PC-3 (cell line): Measurements from ENCODE around the gene SLC43A2. TPM values are rescaled to one million over a fixed set of nuclear protein-coding genes. Genes with fewer than 3 reads are reported as not detected.

Experiments used
- ATAC-seq: fragments of 200-7000 bp; cut with Tn5 transposase; 2 replicates; pipeline ENCODE4 v1.9.1; 2020; ENCODE audit warnings: mild to moderate bottlenecking, moderate library complexity
- BruUV-seq: library from RNA; stranded (reverse); fragments of 400-500 nt; replicated peaks from 2 replicates; lab custom pipeline; 2021; lab: Mats Ljungman, UMichigan
- CTCF ChIA-PET: fragments of 300-600 bp; sonication (Branson Sonifier 250); formaldehyde crosslinking; loops from one replicate; lab custom pipeline; 2022; ENCODE audit warnings: antibody characterized with exemption; lab: Charles Lee
- POLR2A ChIA-PET: fragments of 300-600 bp; sonication (Branson Sonifier 250); formaldehyde crosslinking; loops from one replicate; lab custom pipeline; 2022; ENCODE audit warnings: antibody characterized with exemption; ENCODE audit not compliant: unreplicated experiment; lab: Charles Lee
- DNase-seq: peaks from one replicate; pipeline ENCODE4 v3.0.0-alpha.2; 2015
- H2AFZ ChIP-seq: fragments of 300-600 bp; sonication (generic); 2 replicates; pipeline ENCODE4 v1.6.0; 2016; ENCODE audit warnings: antibody characterized with exemption, low read length
- H3F3A ChIP-seq: fragments of 300-600 bp; sonication (generic); one replicate; pipeline ENCODE4 v1.6.0; 2017; ENCODE audit warnings: antibody characterized with exemption, low read length, control low read depth, mild to moderate bottlenecking; ENCODE audit not compliant: unreplicated experiment
- H3K27ac ChIP-seq: fragments of 300-600 bp; sonication (generic); 2 replicates; pipeline ENCODE4 v1.5.1; 2016; ENCODE audit warnings: mild to moderate bottlenecking, low read length
- H3K27me3 ChIP-seq: fragments of 300-600 bp; sonication (generic); 2 replicates; pipeline ENCODE4 v1.6.1; 2016; ENCODE audit warnings: low read length, mixed read lengths
- H3K36me3 ChIP-seq: fragments of 300-600 bp; sonication (generic); 2 replicates; pipeline ENCODE4 v1.6.1; 2016; ENCODE audit warnings: low read depth, mixed run types, low read length, mixed read lengths
- H3K4me1 ChIP-seq: fragments of 300-600 bp; sonication (generic); 2 replicates; pipeline ENCODE4 v1.5.1; 2016; ENCODE audit warnings: low read length; ENCODE audit not compliant: insufficient read depth
- H3K4me2 ChIP-seq: fragments of 300-600 bp; sonication (generic); 2 replicates; pipeline ENCODE4 v1.6.0; 2016; ENCODE audit warnings: low read length
- H3K4me3 ChIP-seq: fragments of 300-600 bp; sonication (generic); 2 replicates; pipeline ENCODE4 v1.5.1; 2016; ENCODE audit warnings: mild to moderate bottlenecking, low read length, mixed read lengths
- H3K79me2 ChIP-seq: fragments of 300-600 bp; sonication (generic); 2 replicates; pipeline ENCODE4 v1.6.1; 2017; ENCODE audit warnings: low read length, mixed read lengths
- H3K9ac ChIP-seq: fragments of 300-600 bp; sonication (generic); 2 replicates; pipeline ENCODE4 v1.6.0; 2016; ENCODE audit warnings: mild to moderate bottlenecking, low read length
- H3K9me2 ChIP-seq: fragments of 300-600 bp; sonication (generic); replicated peaks from 2 replicates; pipeline ENCODE4 v1.6.1; 2016; ENCODE audit warnings: mixed run types, low read length, mixed read lengths
- H3K9me3 ChIP-seq: fragments of 300-600 bp; sonication (generic); 2 replicates; pipeline ENCODE4 v1.6.1; 2016; ENCODE audit warnings: low read length, mixed read lengths
- H4K20me1 ChIP-seq: fragments of 300-600 bp; sonication (generic); 2 replicates; pipeline ENCODE4 v1.6.1; 2016; ENCODE audit warnings: low read length, mixed read lengths
- CTCF ChIP-seq: fragments of 300-600 bp; sonication (generic); conservative IDR thresholded peaks from 2 replicates; pipeline ENCODE4 v1.5.1; 2017; ENCODE audit warnings: antibody characterized with exemption, low read depth, mild to moderate bottlenecking, low read length
- EZH2 ChIP-seq: fragments of 300-600 bp; sonication (generic); IDR thresholded peaks from one replicate; pipeline ENCODE4 v1.6.1; 2017; ENCODE audit warnings: antibody characterized with exemption, mild to moderate bottlenecking, low read length; ENCODE audit not compliant: unreplicated experiment
- EZH2phosphoT487 ChIP-seq: fragments of 300-600 bp; sonication (generic); IDR thresholded peaks from 2 replicates; pipeline ENCODE4 v1.6.1; 2018; ENCODE audit warnings: mild to moderate bottlenecking, antibody characterized with exemption, low read length, borderline replicate concordance
- intact Hi-C: fragments of 100-400 bp; cut with micrococcal nuclease; formaldehyde crosslinking; loops from 2 replicates; pipeline ENCODE4 v1.9.0; 2023
- total RNA-seq: library from RNA; depleted of rRNA; stranded (reverse); fragments of >200 nt; gene quantifications from 2 replicates; pipeline ENCODE4 v1.2.3, GENCODE V29; 2014

Gene SLC43A2
- total RNA-seq, 1 experiment from 2014 or later = 6.2 TPM

DNA sequence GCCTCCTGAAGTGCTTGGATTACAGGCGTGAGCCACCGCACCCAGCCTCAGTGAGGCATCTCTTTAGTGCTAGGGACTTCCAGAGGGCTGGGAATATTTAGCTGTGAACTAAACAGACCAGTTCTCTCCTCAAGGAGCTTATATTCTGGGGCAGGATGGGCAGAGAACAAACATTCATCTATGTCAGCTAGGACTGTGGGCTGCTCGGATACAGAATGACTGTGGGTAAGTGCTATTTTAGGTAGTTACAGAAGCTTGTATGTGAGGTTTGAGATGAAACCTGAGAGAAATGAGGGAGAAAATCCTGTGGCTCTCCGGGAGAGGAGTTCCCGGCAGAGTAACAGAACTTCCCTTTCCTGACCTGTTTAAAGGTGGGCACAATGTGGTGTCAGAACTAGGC lies 106.0 kb downstream of the SLC43A2 start:
- H4K20me1 ChIP-seq = no peaks in the 10 kb centered on the region
- H3F3A ChIP-seq = no peaks in the 10 kb centered on the region
- H3K79me2 ChIP-seq = 0 out of 2 replicates have a peak, but pooled peaks cover 4% of the 10 kb centered on the region
- H3K4me1 ChIP-seq = peaks cover 3% of the 10 kb centered on the region; the same call in 1 of the 2 replicates
- no peaks in the 10 kb centered on the region for H3K27me3 ChIP-seq
- H3K9me2 ChIP-seq = no peaks in the 10 kb centered on the region
- H3K4me3 ChIP-seq = no peak overlapping the region
- H3K9ac ChIP-seq = no peak overlapping the region
- ChIA-PET POLR2A (no interaction called here), CTCF (no interaction called here)
- no peak overlapping the region for H3K27ac ChIP-seq
- no peak overlapping the region for H3K4me2 ChIP-seq
- no TSS peak for BruUV-seq
- no peak for ATAC-seq
- H3K36me3 ChIP-seq = 0 out of 2 replicates have a peak, but pooled peaks cover 2% of the 10 kb centered on the region
- no peaks in the 10 kb centered on the region for H3K9me3 ChIP-seq
- no peak for TF ChIP-seq CTCF
- TF ChIP-seq EZH2 = no peak
- TF ChIP-seq EZH2phosphoT487 = no peak
- intact Hi-C loops = no loop called here
- H2AFZ ChIP-seq = no peak overlapping the region
- no peak for DNase-seq

DNA sequence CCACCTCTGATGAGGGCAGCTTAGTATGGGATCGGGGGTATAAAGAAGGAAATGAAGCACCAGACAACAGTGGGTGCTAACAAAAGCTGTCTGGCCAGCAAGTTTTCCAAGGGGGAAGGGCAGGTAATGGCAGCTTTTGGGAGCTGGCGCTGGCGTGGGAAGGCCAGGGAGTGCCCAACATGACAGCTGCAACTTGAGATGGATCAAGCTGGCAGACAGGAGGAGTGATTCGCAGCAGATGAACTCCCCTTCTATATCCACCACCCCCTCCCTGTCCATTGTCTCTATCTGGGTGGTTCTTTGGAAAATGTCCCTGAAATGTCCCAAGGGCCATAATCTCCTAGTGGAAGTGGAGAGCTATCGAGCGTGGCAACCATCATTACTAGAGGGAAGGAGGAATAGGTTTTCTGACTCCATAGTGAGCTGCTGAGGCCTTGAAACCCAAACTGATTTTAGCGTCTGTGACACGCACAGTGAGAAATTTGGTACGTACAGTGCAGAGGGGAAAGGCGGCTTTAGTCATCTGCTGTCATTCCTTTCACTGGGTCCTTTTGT lies 107.5 kb downstream of the SLC43A2 start:
- TF ChIP-seq CTCF (no peak), EZH2 (no peak), EZH2phosphoT487 (no peak)
- Histone ChIP-seq H3K4me1 (peaks cover 6% of the 10 kb centered on the region; the same call in 1 of the 2 replicates), H3K4me2 (no peak overlapping the region), H2AFZ (no peak overlapping the region), H3F3A (no peaks in the 10 kb centered on the region), H3K27ac (no peak overlapping the region), H3K9me2 (no peaks in the 10 kb centered on the region), H3K9ac (no peak overlapping the region), H3K4me3 (no peak overlapping the region), H3K9me3 (no peaks in the 10 kb centered on the region), H3K79me2 (peaks cover 9% of the 10 kb centered on the region), H4K20me1 (no peaks in the 10 kb centered on the region), H3K36me3 (0 out of 2 replicates have a peak, but pooled peaks cover 2% of the 10 kb centered on the region), H3K27me3 (no peaks in the 10 kb centered on the region)
- ChIA-PET POLR2A (no interaction called here), CTCF (no interaction called here)
- no TSS peak for BruUV-seq
- DNase-seq (no peak), ATAC-seq (no peak)
- intact Hi-C loops = no loop called here

GRCh38 chr17:1519678-1520077 lies 109.0 kb downstream of the SLC43A2 start:
- ATAC-seq = no peak
- DNase-seq = no peak
- Histone ChIP-seq H3K79me2 (peaks cover 22% of the 10 kb centered on the region), H3K27ac (no peak overlapping the region), H3K9me2 (no peaks in the 10 kb centered on the region), H4K20me1 (no peaks in the 10 kb centered on the region), H3K27me3 (no peaks in the 10 kb centered on the region), H3K4me3 (no peak overlapping the region), H3F3A (no peaks in the 10 kb centered on the region), H3K4me1 (peaks cover 12% of the 10 kb centered on the region), H3K4me2 (no peak overlapping the region), H3K9ac (no peak overlapping the region), H2AFZ (no peak overlapping the region), H3K9me3 (no peaks in the 10 kb centered on the region), H3K36me3 (no peaks in the 10 kb centered on the region)
- CTCF ChIA-PET = no interaction called here
- intact Hi-C loops = loop anchor here (10.0 kb wide), 1 partner anchor 155 kb away; no protein-coding TSS in a partner anchor
- POLR2A ChIA-PET = no interaction called here
- no TSS peak for BruUV-seq
- TF ChIP-seq EZH2phosphoT487 (no peak), EZH2 (no peak), CTCF (no peak)
